Vagina (tissue), 2 donors: ENCODE measurements around the gene NCK1.

Source experiments
- CTCF ChIP-seq, 3 experiments: fragments of 450-650 bp in 2 of 3; fragments of 200-600 bp in 1 of 3; sonication (generic) in 1 of 3; IDR thresholded peaks; one replicate each; pipeline ENCODE4 v1.5.1; 2017 to 2019; ENCODE audit warnings: antibody characterized with exemption in 3 of 3, mild to moderate bottlenecking in 2 of 3, moderate library complexity in 2 of 3
- POLR2A ChIP-seq, 2 donors: fragments of 450-650 bp; IDR thresholded peaks; one replicate each; pipeline ENCODE4 v1.6.1; 2017; ENCODE audit warnings: antibody characterized with exemption in 2 of 2, mild to moderate bottlenecking in 2 of 2, moderate library complexity in 2 of 2
- POLR2AphosphoS5 ChIP-seq, 2 donors: sonication (generic); formaldehyde crosslinking; IDR thresholded peaks; one replicate each; pipeline ENCODE4 v1.9.0; 2017; ENCODE audit warnings: antibody characterized with exemption in 2 of 2, mild to moderate bottlenecking in 2 of 2, low read depth in 1 of 2; ENCODE audit not compliant: insufficient read depth in 1 of 2

GRCh38 chr3:136994772-136995516, 132.9 kb downstream of the NCK1 start:
- no peak for TF ChIP-seq POLR2A (IDR thresholded peaks at IDR 0.05)
- TF ChIP-seq CTCF (IDR thresholded peaks at IDR 0.05), result no peak
- TF ChIP-seq POLR2AphosphoS5 (IDR thresholded peaks at IDR 0.05; ENCODE audit: insufficient read depth in 1 of 2, low read depth in 1 of 2), result peak in 1 of 2 donors; percentile 97
